Measurements from ENCODE around the gene LGR4. TPM values are rescaled to one million over a fixed set of nuclear protein-coding genes. Genes with fewer than 3 reads are reported as not detected.

The LGR4 gene
- total and polyA plus RNA-seq, 2 donors (not counting 1 experiment from before 2014, with no cell fraction given) = 0.92 to 3.3 TPM

DNA sequence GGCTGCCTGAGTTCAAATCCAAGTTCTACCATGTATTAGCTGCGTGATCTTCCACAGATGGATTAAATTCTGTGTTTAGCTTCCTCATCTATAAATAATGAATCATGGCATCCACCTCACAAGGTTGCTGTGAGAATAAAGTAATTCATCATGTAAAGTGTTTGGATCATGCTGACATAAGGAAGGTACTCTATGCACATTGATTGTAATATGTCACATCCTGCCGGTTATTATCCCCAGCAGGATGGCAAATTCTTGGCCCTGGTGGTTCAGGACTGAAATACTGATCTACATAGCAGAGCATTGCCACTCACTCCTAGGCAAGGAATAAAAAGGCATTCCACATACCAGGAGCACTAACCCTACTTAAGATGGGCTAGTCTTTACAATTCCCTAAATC is 40.8 kb downstream of the LGR4 start:
- Histone ChIP-seq H3K79me2 (ENCODE audit: control insufficient read depth, insufficient read depth, low read length) (no peaks in the 10 kb centered on the region), H3K4me3 (ENCODE audit: control extremely low read depth in 1 of 5, extremely low read depth in 1 of 5, insufficient read depth in 1 of 5, low read depth in 2 of 5, low read length in 4 of 5) (no peak overlapping the region), H3K4me1 (ENCODE audit: control insufficient read depth in 2 of 2, insufficient read depth in 2 of 2, low read length in 2 of 2) (no peaks in the 10 kb centered on the region), H2AFZ (ENCODE audit: insufficient read depth, low read depth, low read length, poor library complexity, severe bottlenecking) (no peak overlapping the region), H3K27me3 (replicated peaks in 1 of 4; ENCODE audit: control extremely low read depth in 1 of 4, control insufficient read depth in 3 of 4, insufficient read depth in 4 of 4, low read length in 3 of 4) (no peaks in the 10 kb centered on the region), H4K20me1 (ENCODE audit: control insufficient read depth, insufficient read depth, low read length, poor library complexity, severe bottlenecking) (no peaks in the 10 kb centered on the region), H3K36me3 (replicated peaks in 1 of 2; ENCODE audit: control extremely low read depth in 1 of 2, control insufficient read depth in 1 of 2, extremely low read depth in 1 of 2, insufficient read depth in 2 of 2, low read length in 1 of 2) (no peaks in the 10 kb centered on the region), H3K9ac (ENCODE audit: low read length) (no peak overlapping the region), H3K27ac (ENCODE audit: low read length in 2 of 2) (no peak overlapping the region), H3K9me3 (ENCODE audit: control extremely low read depth in 1 of 3, control insufficient read depth in 2 of 3, insufficient read depth in 1 of 3, low read length in 2 of 3) (no peaks in the 10 kb centered on the region), H3K4me2 (replicated peaks; ENCODE audit: low read depth, low read length, poor library complexity, severe bottlenecking) (no peak overlapping the region)
- WGBS (ENCODE audit: insufficient coverage) = no CpG with 5 or more reads among the region's 2 CpGs
- ChIA-PET POLR2A (no interaction called here), CTCF (no interaction called here)
- no peak for TF ChIP-seq EZH2 (IDR thresholded peaks at IDR 0.05; ENCODE audit: borderline replicate concordance, insufficient read depth, low read depth, low read length, poor library complexity, severe bottlenecking)
- TF ChIP-seq, protein P1, sequence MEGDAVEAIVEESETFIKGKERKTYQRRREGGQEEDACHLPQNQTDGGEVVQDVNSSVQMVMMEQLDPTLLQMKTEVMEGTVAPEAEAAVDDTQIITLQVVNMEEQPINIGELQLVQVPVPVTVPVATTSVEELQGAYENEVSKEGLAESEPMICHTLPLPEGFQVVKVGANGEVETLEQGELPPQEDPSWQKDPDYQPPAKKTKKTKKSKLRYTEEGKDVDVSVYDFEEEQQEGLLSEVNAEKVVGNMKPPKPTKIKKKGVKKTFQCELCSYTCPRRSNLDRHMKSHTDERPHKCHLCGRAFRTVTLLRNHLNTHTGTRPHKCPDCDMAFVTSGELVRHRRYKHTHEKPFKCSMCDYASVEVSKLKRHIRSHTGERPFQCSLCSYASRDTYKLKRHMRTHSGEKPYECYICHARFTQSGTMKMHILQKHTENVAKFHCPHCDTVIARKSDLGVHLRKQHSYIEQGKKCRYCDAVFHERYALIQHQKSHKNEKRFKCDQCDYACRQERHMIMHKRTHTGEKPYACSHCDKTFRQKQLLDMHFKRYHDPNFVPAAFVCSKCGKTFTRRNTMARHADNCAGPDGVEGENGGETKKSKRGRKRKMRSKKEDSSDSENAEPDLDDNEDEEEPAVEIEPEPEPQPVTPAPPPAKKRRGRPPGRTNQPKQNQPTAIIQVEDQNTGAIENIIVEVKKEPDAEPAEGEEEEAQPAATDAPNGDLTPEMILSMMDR (IDR thresholded peaks at IDR 0.05) = no peak
- no peak for DNase-seq
- Mint-ChIP-seq H3K27me3 (no peaks in the 10 kb centered on the region), H3K4me1 (no peaks in the 10 kb centered on the region), H3K27ac (no peak overlapping the region), H3K4me3 (no peak overlapping the region), H3K9me3 (ENCODE audit: insufficient read depth) (no peaks in the 10 kb centered on the region)
- intact Hi-C loops (cut with micrococcal nuclease) = no loop called here
- no peak for ATAC-seq (ENCODE audit: low read depth)

DNA sequence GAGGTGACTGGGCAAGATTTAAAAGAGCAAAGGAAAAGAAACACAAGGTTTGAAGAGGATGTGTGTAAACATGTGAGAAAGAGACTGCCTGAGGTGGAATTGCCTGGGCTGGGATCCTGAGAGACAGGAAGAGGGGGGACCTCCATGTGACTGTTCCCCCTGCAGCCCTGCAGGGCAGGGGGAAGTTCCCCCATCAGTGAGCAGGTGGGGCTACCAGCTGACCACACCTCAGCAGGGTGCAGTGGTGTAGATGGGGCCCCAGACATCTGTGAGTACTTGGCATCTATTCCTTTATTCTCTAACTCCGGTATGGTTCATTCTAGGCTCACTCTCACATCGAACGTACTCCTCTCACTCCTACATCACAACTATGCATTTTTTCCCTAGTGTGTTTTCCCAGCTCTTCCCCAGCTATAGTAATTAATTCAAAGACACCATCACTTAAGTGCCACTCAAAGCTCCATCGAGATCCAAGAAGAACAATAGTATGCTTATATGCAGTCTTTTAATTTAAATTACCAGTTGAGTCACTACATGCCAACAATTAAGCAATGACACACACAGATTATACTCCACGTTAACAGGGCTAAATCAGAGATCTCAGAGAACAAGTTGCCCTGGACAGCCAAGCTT is 42.7 kb downstream of the LGR4 start:
- intact Hi-C loops (cut with micrococcal nuclease) = no loop called here
- H3K79me2 ChIP-seq (ENCODE audit: control insufficient read depth, insufficient read depth, low read length) = no peaks in the 10 kb centered on the region
- H3K27ac Mint-ChIP-seq = no peak overlapping the region
- H3K27me3 ChIP-seq (replicated peaks in 1 of 4; ENCODE audit: control extremely low read depth in 1 of 4, control insufficient read depth in 3 of 4, insufficient read depth in 4 of 4, low read length in 3 of 4) = no peaks in the 10 kb centered on the region
- POLR2A ChIA-PET = no interaction called here
- no peaks in the 10 kb centered on the region for H4K20me1 ChIP-seq (ENCODE audit: control insufficient read depth, insufficient read depth, low read length, poor library complexity, severe bottlenecking)
- H3K9me3 ChIP-seq (ENCODE audit: control extremely low read depth in 1 of 3, control insufficient read depth in 2 of 3, insufficient read depth in 1 of 3, low read length in 2 of 3) = no peaks in the 10 kb centered on the region
- no peaks in the 10 kb centered on the region for H3K36me3 ChIP-seq (replicated peaks in 1 of 2; ENCODE audit: control extremely low read depth in 1 of 2, control insufficient read depth in 1 of 2, extremely low read depth in 1 of 2, insufficient read depth in 2 of 2, low read length in 1 of 2)
- 82% methylated on average over 4 of the region's 5 CpGs for WGBS (ENCODE audit: insufficient coverage)
- DNase-seq (no peak), ATAC-seq (ENCODE audit: low read depth) (no peak)
- no peak overlapping the region for H2AFZ ChIP-seq (ENCODE audit: insufficient read depth, low read depth, low read length, poor library complexity, severe bottlenecking)
- H3K4me1 ChIP-seq (ENCODE audit: control insufficient read depth in 2 of 2, insufficient read depth in 2 of 2, low read length in 2 of 2) = no peaks in the 10 kb centered on the region
- H3K4me2 ChIP-seq (replicated peaks; ENCODE audit: low read depth, low read length, poor library complexity, severe bottlenecking) = no peak overlapping the region
- H3K4me1 Mint-ChIP-seq = no peaks in the 10 kb centered on the region
- no peak overlapping the region for H3K4me3 Mint-ChIP-seq
- H3K27ac ChIP-seq (ENCODE audit: low read length in 2 of 2) = no peak overlapping the region
- CTCF ChIA-PET = interaction anchor here (1.0 kb wide), 1 partner anchor 9 kb away, joined by 4 read pairs; no protein-coding TSS in a partner anchor
- H3K9me3 Mint-ChIP-seq (ENCODE audit: insufficient read depth) = no peaks in the 10 kb centered on the region
- H3K4me3 ChIP-seq (ENCODE audit: control extremely low read depth in 1 of 5, extremely low read depth in 1 of 5, insufficient read depth in 1 of 5, low read depth in 2 of 5, low read length in 4 of 5) = no peak overlapping the region
- TF ChIP-seq, protein P1 (IDR thresholded peaks at IDR 0.05) = no peak
- TF ChIP-seq EZH2 (IDR thresholded peaks at IDR 0.05; ENCODE audit: borderline replicate concordance, insufficient read depth, low read depth, low read length, poor library complexity, severe bottlenecking) = no peak
- no peaks in the 10 kb centered on the region for H3K27me3 Mint-ChIP-seq
- no peak overlapping the region for H3K9ac ChIP-seq (ENCODE audit: low read length)
